Activated naive CD8-positive, alpha-beta T cell treated with anti-CD3 and anti-CD28 coated beads, Interleukin-2, amount 50 U/mL, for 16 hours (primary cell): Measurements from ENCODE around the gene GTF2H3.

Experiments
- DNase-seq: peaks from one replicate; pipeline ENCODE4 v3.0.0-alpha.2; 2020; ENCODE audit warnings: low read depth, low spot score

GTF2H3 gene

DNA sequence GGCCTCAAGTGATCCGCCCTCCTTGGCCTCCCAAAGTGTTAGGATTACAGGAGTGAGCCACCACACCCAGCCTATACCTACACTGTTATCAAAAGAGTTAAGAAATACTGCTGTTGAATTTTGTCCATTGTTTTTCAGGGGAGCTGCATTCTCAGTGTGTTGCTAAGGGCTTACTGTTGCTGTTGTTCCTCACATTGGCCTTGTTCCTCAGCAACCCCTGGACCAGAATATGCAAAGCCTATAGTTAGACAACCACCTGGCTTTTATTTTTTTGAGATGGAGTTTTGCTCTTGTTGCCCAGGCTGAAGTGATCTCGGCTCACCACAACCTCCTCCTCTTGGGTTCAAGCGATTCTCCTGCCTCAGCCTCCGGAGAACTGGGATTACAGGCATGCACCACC, 73.8 kb downstream of the GTF2H3 start:
- DNase-seq: no peak
